HG03064 (cell line): Measurements from ENCODE around the gene SLC35F3.

Source experiments
- ATAC-seq: cut with Tn5 transposase; IDR thresholded peaks from one replicate; pipeline ENCODE4 v1.9.1; 2021; ENCODE audit warnings: low read depth; ENCODE audit not compliant: unreplicated experiment

Gene SLC35F3

GRCh38 chr1:234018816-234019215 lies 114.3 kb downstream of the SLC35F3 start:
- no peak for ATAC-seq

GRCh38 chr1:234019387-234019786 lies 114.9 kb downstream of the SLC35F3 start:
- no peak for ATAC-seq

- no peak for ATAC-seq
Observed at GRCh38 chr1:234022302-234022701, 117.8 kb downstream of the SLC35F3 start.

GRCh38 chr1:234039603-234040002 lies 135.1 kb downstream of the SLC35F3 start:
- ATAC-seq: no peak

GRCh38 chr1:234040446-234041317 lies 136.2 kb downstream of the SLC35F3 start:
- ATAC-seq: no peak

- no peak for ATAC-seq
Observed at GRCh38 chr1:234044079-234044478, 139.6 kb downstream of the SLC35F3 start.

- no peak for ATAC-seq
Observed at GRCh38 chr1:234047123-234047522, 142.6 kb downstream of the SLC35F3 start.

GRCh38 chr1:234062166-234062565 lies 157.7 kb downstream of the SLC35F3 start:
- ATAC-seq: no peak

- ATAC-seq: no peak
Observed at GRCh38 chr1:234065794-234066447, 161.4 kb downstream of the SLC35F3 start.

GRCh38 chr1:234067581-234068337 lies 163.3 kb downstream of the SLC35F3 start:
- ATAC-seq: no peak

GRCh38 chr1:234069760-234070159 lies 165.3 kb downstream of the SLC35F3 start:
- no peak for ATAC-seq

GRCh38 chr1:234072793-234073192 lies 168.3 kb downstream of the SLC35F3 start:
- no peak for ATAC-seq

GRCh38 chr1:234078143-234078542 lies 173.7 kb downstream of the SLC35F3 start:
- ATAC-seq: no peak

GRCh38 chr1:234079896-234080295 lies 175.4 kb downstream of the SLC35F3 start:
- ATAC-seq: no peak

GRCh38 chr1:234083460-234083859 lies 179.0 kb downstream of the SLC35F3 start:
- ATAC-seq: no peak

GRCh38 chr1:234089396-234089795 lies 184.9 kb downstream of the SLC35F3 start:
- ATAC-seq: no peak

- no peak for ATAC-seq
Observed at GRCh38 chr1:234090212-234091064, 186.0 kb downstream of the SLC35F3 start.

- no peak for ATAC-seq
Observed at GRCh38 chr1:234091065-234091401, 186.6 kb downstream of the SLC35F3 start.

- ATAC-seq: no peak
Observed at GRCh38 chr1:234091876-234092275, 187.4 kb downstream of the SLC35F3 start.

GRCh38 chr1:234093107-234093506 lies 188.6 kb downstream of the SLC35F3 start:
- no peak for ATAC-seq
